Progenitor cell of endocrine pancreas (in vitro differentiated cells): Measurements from ENCODE around the gene DTNB. TPM values are rescaled to one million over a fixed set of nuclear protein-coding genes. Genes with fewer than 3 reads are reported as not detected.
A peak's percentile ranks its signal among the peaks of the same experiment; 100 is the strongest.

Experiments used
- DNase-seq: peaks from one replicate; pipeline ENCODE4 v3.0.0; 2021; ENCODE audit warnings: low spot score; ENCODE audit not compliant: unreplicated experiment
- H3K27ac Mint-ChIP-seq: 2 replicates; pipeline ENCODE4 v1.8.0; 2021; ENCODE audit warnings: mild to moderate bottlenecking, moderate library complexity, mixed read lengths
- H3K27me3 Mint-ChIP-seq: 2 replicates; pipeline ENCODE4 v1.8.0; 2021; ENCODE audit warnings: mixed read lengths
- H3K36me3 Mint-ChIP-seq: 2 replicates; pipeline ENCODE4 v1.8.0; 2022; ENCODE audit warnings: mixed read lengths; ENCODE audit not compliant: insufficient read depth
- H3K4me1 Mint-ChIP-seq: 2 replicates; pipeline ENCODE4 v1.8.0; 2021; ENCODE audit warnings: low read depth, mixed read lengths
- H3K4me3 Mint-ChIP-seq: 2 replicates; pipeline ENCODE4 v1.8.0; 2021; ENCODE audit warnings: low read depth, mild to moderate bottlenecking, moderate library complexity, mixed read lengths
- H3K9me3 Mint-ChIP-seq: 2 replicates; pipeline ENCODE4 v1.8.0; 2021; ENCODE audit warnings: low read depth, mixed read lengths
- CTCF ChIP-seq: fragments of 200-600 bp; sonication (generic); IDR thresholded peaks from one replicate; pipeline ENCODE4 v1.5.0; 2021; ENCODE audit warnings: antibody characterized with exemption, mild to moderate bottlenecking; ENCODE audit not compliant: unreplicated experiment
- total RNA-seq: library from RNA; stranded (reverse); gene quantifications from 2 replicates; pipeline ENCODE4 v1.2.1, GENCODE V29; 2021

DTNB gene
- total RNA-seq, 1 donor from 2014 or later: 29.3 TPM

GRCh38 chr2:25375371-25375988 is 297.9 kb downstream of the DTNB start:
- peaks cover 21% of the 10 kb centered on the region for H3K4me1 Mint-ChIP-seq
- H3K27ac Mint-ChIP-seq: no peak overlapping the region
- peaks cover 7% of the 10 kb centered on the region for H3K36me3 Mint-ChIP-seq
- no peaks in the 10 kb centered on the region for H3K9me3 Mint-ChIP-seq
- no peak for TF ChIP-seq CTCF
- DNase-seq: no peak
- no peak overlapping the region for H3K4me3 Mint-ChIP-seq
- peaks cover 14% of the 10 kb centered on the region for H3K27me3 Mint-ChIP-seq

- Mint-ChIP-seq H3K9me3 (no peaks in the 10 kb centered on the region), H3K4me3 (no peak overlapping the region)
Observed at GRCh38 chr2:25374827-25375226, 298.6 kb downstream of the DTNB start.

GRCh38 chr2:25374411-25374810 is 299.0 kb downstream of the DTNB start:
- no peak for DNase-seq
- Mint-ChIP-seq H3K27me3 (peaks cover 18% of the 10 kb centered on the region), H3K4me3 (no peak overlapping the region), H3K4me1 (peaks cover 21% of the 10 kb centered on the region), H3K9me3 (no peaks in the 10 kb centered on the region), H3K36me3 (peaks cover 5% of the 10 kb centered on the region), H3K27ac (no peak overlapping the region)
- TF ChIP-seq CTCF: no peak

More at GRCh38 chr2:25374827-25375226, 298.6 kb downstream of the DTNB start:
- H3K36me3 Mint-ChIP-seq: peaks cover 7% of the 10 kb centered on the region
- no peak overlapping the region for H3K27ac Mint-ChIP-seq
- H3K27me3 Mint-ChIP-seq: peaks cover 18% of the 10 kb centered on the region
- DNase-seq: no peak
- no peak for TF ChIP-seq CTCF
- peaks cover 21% of the 10 kb centered on the region for H3K4me1 Mint-ChIP-seq

- Mint-ChIP-seq H3K4me1 (peaks cover 21% of the 10 kb centered on the region), H3K9me3 (no peaks in the 10 kb centered on the region), H3K4me3 (no peak overlapping the region), H3K36me3 (peaks cover 2% of the 10 kb centered on the region), H3K27me3 (peaks cover 24% of the 10 kb centered on the region), H3K27ac (no peak overlapping the region)
- no peak for DNase-seq
- TF ChIP-seq CTCF: no peak
Observed at GRCh38 chr2:25373269-25373981, 300.0 kb downstream of the DTNB start.

GRCh38 chr2:25372405-25373268 is 300.7 kb downstream of the DTNB start:
- DNase-seq: no peak
- Mint-ChIP-seq H3K9me3 (no peaks in the 10 kb centered on the region), H3K36me3 (peaks cover 2% of the 10 kb centered on the region), H3K27me3 (peaks cover 24% of the 10 kb centered on the region), H3K27ac (peak overlapping the region; percentile 87), H3K4me3 (no peak overlapping the region), H3K4me1 (peaks cover 21% of the 10 kb centered on the region)
- no peak for TF ChIP-seq CTCF
